Measurements from ENCODE around the gene COTL1.

GRCh38 chr16:84647828-84648594, 30.1 kb upstream of the COTL1 start, which contains the start of gene KLHL36:
- TF ChIP-seq CTCF (IDR thresholded peaks at IDR 0.05) (peak in 1 of 6 experiments; percentile 15), POLR2A (IDR thresholded peaks at IDR 0.05) (peak in 1 of 2 donors; percentile 24)

Measured in adrenal gland (tissue), 5 donors.